Measurements from ENCODE around the gene CHRD. TPM values are rescaled to one million over a fixed set of nuclear protein-coding genes. Genes with fewer than 3 reads are reported as not detected.

CHRD gene
- polyA plus RNA-seq, 1 experiment: 1.5 TPM

DNA sequence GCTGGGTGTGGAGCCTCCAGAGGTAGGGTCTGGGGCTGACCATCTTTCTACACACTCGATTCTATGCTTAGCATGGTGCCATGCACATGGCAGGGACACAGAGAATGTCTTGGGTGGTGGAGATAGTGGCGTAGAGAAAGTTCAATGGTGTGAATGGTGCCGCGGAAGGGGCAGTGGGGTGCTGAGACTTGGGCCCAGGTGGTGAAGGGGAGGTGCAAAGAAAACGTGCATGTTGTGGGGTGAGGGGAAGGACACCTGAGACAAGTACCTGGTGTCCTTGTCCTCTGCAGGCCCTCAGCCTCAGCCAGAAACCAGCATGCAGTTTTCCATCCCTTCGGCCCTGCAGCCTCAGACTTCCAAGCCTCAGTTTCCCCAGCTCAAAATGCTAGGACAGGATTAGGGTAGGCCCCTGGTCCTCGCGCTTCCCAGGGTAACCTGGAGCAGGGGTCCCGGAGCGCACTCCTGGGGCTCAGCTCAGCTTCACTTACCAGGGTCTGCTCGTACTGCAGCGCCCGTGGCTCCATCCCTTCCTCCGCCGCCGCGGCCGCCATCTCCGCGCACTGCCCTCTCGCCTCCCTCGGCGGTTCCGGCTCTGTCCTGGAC is 18.8 kb upstream of the CHRD start:
- TF ChIP-seq, protein P1, sequence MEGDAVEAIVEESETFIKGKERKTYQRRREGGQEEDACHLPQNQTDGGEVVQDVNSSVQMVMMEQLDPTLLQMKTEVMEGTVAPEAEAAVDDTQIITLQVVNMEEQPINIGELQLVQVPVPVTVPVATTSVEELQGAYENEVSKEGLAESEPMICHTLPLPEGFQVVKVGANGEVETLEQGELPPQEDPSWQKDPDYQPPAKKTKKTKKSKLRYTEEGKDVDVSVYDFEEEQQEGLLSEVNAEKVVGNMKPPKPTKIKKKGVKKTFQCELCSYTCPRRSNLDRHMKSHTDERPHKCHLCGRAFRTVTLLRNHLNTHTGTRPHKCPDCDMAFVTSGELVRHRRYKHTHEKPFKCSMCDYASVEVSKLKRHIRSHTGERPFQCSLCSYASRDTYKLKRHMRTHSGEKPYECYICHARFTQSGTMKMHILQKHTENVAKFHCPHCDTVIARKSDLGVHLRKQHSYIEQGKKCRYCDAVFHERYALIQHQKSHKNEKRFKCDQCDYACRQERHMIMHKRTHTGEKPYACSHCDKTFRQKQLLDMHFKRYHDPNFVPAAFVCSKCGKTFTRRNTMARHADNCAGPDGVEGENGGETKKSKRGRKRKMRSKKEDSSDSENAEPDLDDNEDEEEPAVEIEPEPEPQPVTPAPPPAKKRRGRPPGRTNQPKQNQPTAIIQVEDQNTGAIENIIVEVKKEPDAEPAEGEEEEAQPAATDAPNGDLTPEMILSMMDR (IDR thresholded peaks at IDR 0.05; ENCODE audit: insufficient read depth, low read depth, low read length): no peak
- peaks cover 2% of the 10 kb centered on the region; the same call in 1 of the 2 replicates for H3K36me3 ChIP-seq (ENCODE audit: control insufficient read depth, insufficient read depth, low read length)
- no peaks in the 10 kb centered on the region for H3K27me3 ChIP-seq (ENCODE audit: control insufficient read depth, insufficient read depth, low read length)
- ChIA-PET CTCF (interaction anchor here (0.6 to 2.2 kb wide), 6 partner anchors 10 to 181 kb away, joined by 3 to 8 read pairs (median 4); no protein-coding TSS in a partner anchor), POLR2A (no interaction called here)
- H3K4me3 ChIP-seq (ENCODE audit: low read depth, low read length): peak overlapping the region; percentile 77
- no peak for DNase-seq (ENCODE audit: low read depth)

DNA sequence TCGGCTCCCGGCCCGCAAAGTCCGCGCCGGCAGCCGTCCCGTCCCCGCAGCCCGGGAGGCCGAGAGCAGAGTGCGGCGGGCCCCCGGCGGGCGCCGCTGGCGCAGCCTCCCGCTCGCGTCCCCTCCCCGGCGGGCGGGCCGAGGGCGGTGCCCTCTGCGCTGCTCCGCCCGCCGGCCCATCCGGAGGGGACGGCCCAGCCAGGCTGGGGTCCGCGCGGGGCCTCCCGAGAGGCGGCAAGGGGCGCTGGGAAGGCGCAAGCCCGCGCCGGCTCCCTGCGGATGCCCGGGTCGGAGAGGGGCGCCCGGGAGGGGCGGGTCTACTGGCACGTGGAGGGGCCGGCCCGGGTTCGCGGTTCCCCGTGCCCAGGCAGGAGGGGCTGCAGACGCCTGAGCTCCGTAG is 18.3 kb upstream of the CHRD start, which contains the start of the genes CLCN2 and POLR2H:
TSS of gene CLCN2 (minus strand) at position 74 of the 400 bp plus-strand sequence. CDS start 126 bp downstream, outside the sequence.
TSS of gene POLR2H (plus strand) at position 179 of the 400 bp plus-strand sequence. CDS start 1,783 bp downstream, outside the sequence.
- TF ChIP-seq, protein P1 (IDR thresholded peaks at IDR 0.05; ENCODE audit: insufficient read depth, low read depth, low read length): no peak
- 0 out of 2 replicates have a peak, but pooled peaks cover 1% of the 10 kb centered on the region for H3K36me3 ChIP-seq (ENCODE audit: control insufficient read depth, insufficient read depth, low read length)
- ChIA-PET CTCF (interaction anchor here (0.6 to 2.2 kb wide), 5 partner anchors 10 to 176 kb away, joined by 3 to 8 read pairs (median 3); no protein-coding TSS in a partner anchor), POLR2A (no interaction called here)
- no peak for DNase-seq (ENCODE audit: low read depth)
- H3K4me3 ChIP-seq (ENCODE audit: low read depth, low read length): peak within 1 kb of the TSS; percentile 77
- no peaks in the 10 kb centered on the region for H3K27me3 ChIP-seq (ENCODE audit: control insufficient read depth, insufficient read depth, low read length)

DNA sequence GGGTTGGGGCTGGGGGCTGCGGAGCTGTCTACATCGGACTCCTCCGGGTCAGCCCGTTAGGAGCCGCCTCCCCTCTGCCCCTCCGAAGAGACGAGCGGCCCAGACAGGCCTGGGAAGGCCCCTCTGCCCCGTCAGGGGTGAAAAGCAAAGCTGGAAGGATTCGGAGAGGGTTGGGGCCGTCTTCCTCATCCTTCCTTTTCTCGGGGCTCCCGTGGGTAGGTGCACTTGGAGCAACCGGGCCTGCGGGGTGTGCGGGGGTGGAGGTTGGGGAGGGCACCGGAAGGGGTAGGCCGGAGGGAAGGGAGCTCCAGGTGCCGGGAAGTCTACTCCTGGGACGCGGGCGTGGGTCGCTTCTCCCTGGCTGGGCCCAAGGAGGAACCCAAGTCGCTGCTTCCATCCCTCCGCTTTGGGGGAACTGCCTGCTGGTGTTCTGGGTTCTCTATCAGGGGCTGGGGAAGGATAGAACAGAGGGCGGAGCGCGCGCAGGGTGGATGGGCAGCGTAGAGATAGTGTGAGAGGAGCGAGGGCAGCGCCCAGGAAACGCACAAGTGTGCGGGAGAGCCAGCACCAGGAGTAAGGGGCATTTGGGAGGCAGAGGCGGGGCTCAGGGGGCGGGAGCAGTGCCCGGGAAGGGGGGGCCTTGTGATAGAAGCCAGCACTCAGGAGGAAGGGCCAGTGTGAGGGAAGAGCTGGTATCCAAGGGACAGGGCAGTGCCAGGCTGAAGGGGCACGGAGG is 17.8 kb upstream of the CHRD start:
- TF ChIP-seq, protein P1 (IDR thresholded peaks at IDR 0.05; ENCODE audit: insufficient read depth, low read depth, low read length): no peak
- CTCF ChIA-PET: interaction anchor here (0.7 to 1.3 kb wide), 6 partner anchors 9 to 175 kb away, joined by 3 to 5 read pairs (median 3); no protein-coding TSS in a partner anchor
- DNase-seq (ENCODE audit: low read depth): no peak
- Histone ChIP-seq H3K36me3 (ENCODE audit: control insufficient read depth, insufficient read depth, low read length) (0 out of 2 replicates have a peak, but pooled peaks cover under 1% of the 10 kb centered on the region), H3K4me3 (ENCODE audit: low read depth, low read length) (peak overlapping the region; percentile 77), H3K27me3 (ENCODE audit: control insufficient read depth, insufficient read depth, low read length) (no peaks in the 10 kb centered on the region)
- POLR2A ChIA-PET: no interaction called here

DNA sequence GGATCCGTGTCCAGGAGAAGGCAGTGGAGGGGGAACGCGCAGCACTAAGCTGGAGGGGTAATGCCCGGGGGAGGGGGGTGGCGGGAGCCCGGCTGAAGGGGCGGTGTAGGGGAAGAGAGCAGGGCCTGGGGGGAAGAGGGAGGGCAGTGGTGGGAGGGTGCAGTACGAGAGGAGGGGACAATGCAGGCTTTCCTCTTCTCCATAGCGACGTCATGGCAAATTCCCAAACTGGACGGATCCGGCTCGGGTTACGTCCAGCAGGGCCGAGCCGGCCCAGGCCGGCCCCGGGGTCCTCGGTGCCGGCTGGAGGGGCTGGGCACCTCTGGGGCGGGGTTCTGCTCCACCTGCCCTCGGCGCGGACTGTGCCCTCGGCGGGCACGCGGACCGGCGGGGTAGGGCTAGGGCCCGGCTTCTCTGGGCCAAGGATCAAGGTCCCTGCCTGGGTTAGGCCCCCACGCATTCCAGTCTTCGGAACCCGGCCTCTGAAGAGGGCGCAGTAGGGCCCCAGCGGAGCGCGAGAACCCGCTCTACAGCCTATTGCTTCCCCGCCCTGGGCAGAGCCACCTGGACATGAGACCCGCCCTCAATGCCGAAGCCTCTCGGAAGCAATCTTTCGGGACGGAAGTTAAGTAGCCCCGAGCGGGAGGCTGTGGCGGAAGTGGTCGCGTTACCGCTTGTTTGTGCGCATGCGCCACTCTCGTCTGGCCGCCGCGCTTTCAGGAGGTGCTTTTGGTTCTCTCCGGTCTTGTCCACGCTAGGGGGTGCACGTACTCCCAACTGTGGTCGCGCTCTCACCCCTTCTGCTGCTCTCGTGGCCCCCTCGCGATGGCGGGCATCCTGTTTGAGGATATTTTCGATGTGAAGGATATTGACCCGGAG is 16.9 kb upstream of the CHRD start:
- POLR2A ChIA-PET: no interaction called here

More for the DNA sequence above, 16.9 kb upstream of the CHRD start:
- Histone ChIP-seq H3K4me3 (ENCODE audit: low read depth, low read length) (peak overlapping the region; percentile 77), H3K27me3 (ENCODE audit: control insufficient read depth, insufficient read depth, low read length) (no peaks in the 10 kb centered on the region), H3K36me3 (ENCODE audit: control insufficient read depth, insufficient read depth, low read length) (peaks cover 2% of the 10 kb centered on the region; the same call in 1 of the 2 replicates)
- peak; percentile 81 for DNase-seq (ENCODE audit: low read depth)
- TF ChIP-seq, protein P1 (IDR thresholded peaks at IDR 0.05; ENCODE audit: insufficient read depth, low read depth, low read length): peak; percentile 82
- CTCF ChIA-PET: interaction anchor here (0.7 to 1.3 kb wide), 6 partner anchors 11 to 175 kb away, joined by 3 to 5 read pairs (median 3); no protein-coding TSS in a partner anchor
